H9 (cell line): Measurements from ENCODE around the gene TTC39B. TPM values are rescaled to one million over a fixed set of nuclear protein-coding genes. Genes with fewer than 3 reads are reported as not detected.
A peak's percentile ranks its signal among the peaks of the same experiment; 100 is the strongest.

Experiments
- DNase-seq: peaks from one replicate; pipeline ENCODE4 v3.0.0-alpha.2; 2017
- H2AFZ ChIP-seq: one replicate; pipeline ENCODE4 v1.6.1; 2013; ENCODE audit warnings: mild to moderate bottlenecking, low read length, control low read depth, moderate library complexity
- H2AK5ac ChIP-seq: 2 replicates; pipeline ENCODE4 v1.6.1; 2013; ENCODE audit warnings: low read length, control low read depth, mixed read lengths; ENCODE audit not compliant: insufficient read length
- H2BK120ac ChIP-seq: one replicate; pipeline ENCODE4 v1.6.1; 2013; ENCODE audit warnings: low read depth, mild to moderate bottlenecking, low read length, control low read depth, inconsistent platforms; ENCODE audit not compliant: poor library complexity, severe bottlenecking
- H2BK12ac ChIP-seq: 2 replicates; pipeline ENCODE4 v1.6.1; 2013; ENCODE audit warnings: low read length, control low read depth, mixed read lengths, low read depth; ENCODE audit not compliant: insufficient read length
- H2BK15ac ChIP-seq: 2 replicates; pipeline ENCODE4 v1.6.1; 2013; ENCODE audit warnings: low read depth, low read length, control low read depth
- H2BK20ac ChIP-seq: one replicate; pipeline ENCODE4 v1.6.1; 2013; ENCODE audit warnings: low read depth, mild to moderate bottlenecking, low read length, control low read depth, inconsistent platforms; ENCODE audit not compliant: poor library complexity, severe bottlenecking
- H2BK5ac ChIP-seq: 2 replicates; pipeline ENCODE4 v1.6.1; 2013; ENCODE audit warnings: low read length, control low read depth, mixed read lengths; ENCODE audit not compliant: insufficient read length
- H3K14ac ChIP-seq: 2 replicates; pipeline ENCODE4 v1.6.1; 2013; ENCODE audit warnings: low read length, control low read depth; ENCODE audit not compliant: insufficient read depth
- H3K18ac ChIP-seq: 2 replicates; pipeline ENCODE4 v1.6.1; 2013; ENCODE audit warnings: low read depth, mild to moderate bottlenecking, mixed read lengths, low read length, control low read depth; ENCODE audit not compliant: insufficient read length
- H3K23ac ChIP-seq: 2 replicates; pipeline ENCODE4 v1.6.1; 2013; ENCODE audit warnings: low read length, control low read depth, mixed read lengths, low read depth; ENCODE audit not compliant: insufficient read length
- H3K23me2 ChIP-seq: 2 replicates; pipeline ENCODE4 v1.6.1; 2013; ENCODE audit warnings: low read depth, mild to moderate bottlenecking, mixed read lengths, low read length, control low read depth; ENCODE audit not compliant: insufficient read length, poor library complexity, severe bottlenecking
- H3K27ac ChIP-seq: 2 replicates; pipeline ENCODE4 v1.5.1; 2013; ENCODE audit warnings: low read length, control low read depth, mixed read lengths, low read depth; ENCODE audit not compliant: insufficient read length
- H3K27me3 ChIP-seq: 2 replicates; pipeline ENCODE4 v1.6.1; 2013; ENCODE audit warnings: low read length, control low read depth, inconsistent platforms; ENCODE audit not compliant: insufficient read depth
- H3K4ac ChIP-seq: 2 replicates; pipeline ENCODE4 v1.6.1; 2013; ENCODE audit warnings: low read depth, mild to moderate bottlenecking, control low read depth, inconsistent platforms, low read length, moderate library complexity
- H3K4me1 ChIP-seq: 2 replicates; pipeline ENCODE4 v1.6.1; 2013; ENCODE audit warnings: low read length, control low read depth, inconsistent platforms; ENCODE audit not compliant: insufficient read depth
- H3K4me2 ChIP-seq: 2 replicates; pipeline ENCODE4 v1.6.1; 2013; ENCODE audit warnings: low read length, control low read depth, mixed read lengths; ENCODE audit not compliant: insufficient read length, insufficient read depth
- H3K56ac ChIP-seq: 2 replicates; pipeline ENCODE4 v1.6.1; 2013; ENCODE audit warnings: low read depth, mild to moderate bottlenecking, mixed read lengths, low read length, control low read depth; ENCODE audit not compliant: insufficient read length
- H3K79me1 ChIP-seq: 2 replicates; pipeline ENCODE4 v1.6.1; 2013; ENCODE audit warnings: low read depth, mild to moderate bottlenecking, moderate library complexity, low read length, control low read depth, inconsistent platforms; ENCODE audit not compliant: insufficient read depth, poor library complexity, severe bottlenecking
- H3K79me2 ChIP-seq: 2 replicates; pipeline ENCODE4 v1.6.1; 2013; ENCODE audit warnings: low read length, control low read depth, inconsistent platforms; ENCODE audit not compliant: insufficient read depth
- H3K9ac ChIP-seq: 2 replicates; pipeline ENCODE4 v1.6.1; 2013; ENCODE audit warnings: low read length, control low read depth, mixed read lengths; ENCODE audit not compliant: insufficient read length; ENCODE audit errors: extremely low read depth
- H3K9me3 ChIP-seq: one replicate; pipeline ENCODE4 v1.6.1; 2013; ENCODE audit warnings: low read depth, low read length, inconsistent platforms; ENCODE audit not compliant: control insufficient read depth
- H3T11ph ChIP-seq: one replicate; pipeline ENCODE4 v1.6.1; 2013; ENCODE audit warnings: mild to moderate bottlenecking, low read length, control low read depth, inconsistent platforms
- H4K20me1 ChIP-seq: one replicate; pipeline ENCODE4 v1.6.1; 2013; ENCODE audit not compliant: control insufficient read depth, insufficient read length, insufficient read depth
- H4K5ac ChIP-seq: 2 replicates; pipeline ENCODE4 v1.6.1; 2013; ENCODE audit warnings: low read depth, mild to moderate bottlenecking, mixed read lengths, low read length, control low read depth; ENCODE audit not compliant: insufficient read length
- H4K8ac ChIP-seq: replicated peaks from 2 replicates; pipeline ENCODE4 v1.6.1; 2013; ENCODE audit warnings: low read length, control low read depth, mixed read lengths, low read depth; ENCODE audit not compliant: insufficient read length
- H4K91ac ChIP-seq: 2 replicates; pipeline ENCODE4 v1.6.1; 2013; ENCODE audit warnings: low read depth, mild to moderate bottlenecking, moderate library complexity, mixed read lengths, low read length, control low read depth; ENCODE audit not compliant: insufficient read length
- H3K27ac Mint-ChIP-seq, 3 experiments: 2 replicates in 2 of 3; 3 replicates in 1 of 3; pipeline ENCODE4 v1.8.0; 2020 to 2021; ENCODE audit warnings: mixed read lengths in 3 of 3, mild to moderate bottlenecking in 1 of 3, moderate library complexity in 1 of 3
- H3K27me3 Mint-ChIP-seq: 2 replicates; pipeline ENCODE4 v1.8.0; 2021; ENCODE audit warnings: low read depth, mild to moderate bottlenecking, moderate library complexity, mixed read lengths
- H3K36me3 Mint-ChIP-seq, 3 experiments: 2 replicates in 2 of 3; 3 replicates in 1 of 3; pipeline ENCODE4 v1.8.0; 2020 to 2021; ENCODE audit warnings: low read depth in 3 of 3, mixed read lengths in 3 of 3; ENCODE audit not compliant: insufficient read depth in 1 of 3
- H3K4me1 Mint-ChIP-seq, 2 experiments: 2 replicates each; pipeline ENCODE4 v1.8.0; 2020; ENCODE audit warnings: mixed read lengths in 2 of 2
- H3K4me3 Mint-ChIP-seq, 2 experiments: 2 replicates in 1 of 2; 3 replicates in 1 of 2; pipeline ENCODE4 v1.8.0; 2020 to 2021; ENCODE audit warnings: mild to moderate bottlenecking in 2 of 2, mixed read lengths in 2 of 2, moderate library complexity in 1 of 2
- H3K9me3 Mint-ChIP-seq, 2 experiments: 2 replicates in 1 of 2; 3 replicates in 1 of 2; pipeline ENCODE4 v1.8.0; 2020; ENCODE audit warnings: mild to moderate bottlenecking in 2 of 2, mixed read lengths in 2 of 2, moderate library complexity in 1 of 2
- CTCF ChIP-seq: fragments of 200-600 bp; sonication (generic); conservative IDR thresholded peaks from 3 replicates; pipeline ENCODE4 v1.8.0; 2021; ENCODE audit warnings: antibody characterized with exemption, mild to moderate bottlenecking
- WGBS: extraction: QIAGEN DNeasy Blood & Tissue Kit; methylation state at CpG from one replicate; pipeline ENCODE4 v1.1.7; 2013; ENCODE audit warnings: missing lambda C conversion rate, low lambda C conversion rate, mixed read lengths; ENCODE audit not compliant: insufficient read length; ENCODE audit errors: extremely low coverage; 5-methylcytosine and 5-hydroxymethylcytosine counted together
- total RNA-seq: library from RNA; stranded (reverse); gene quantifications from 2 replicates; pipeline ENCODE4 v1.2.1, GENCODE V29; 2021

The TTC39B gene
- total RNA-seq, 1 experiment from 2014 or later: 8.2 TPM

DNA sequence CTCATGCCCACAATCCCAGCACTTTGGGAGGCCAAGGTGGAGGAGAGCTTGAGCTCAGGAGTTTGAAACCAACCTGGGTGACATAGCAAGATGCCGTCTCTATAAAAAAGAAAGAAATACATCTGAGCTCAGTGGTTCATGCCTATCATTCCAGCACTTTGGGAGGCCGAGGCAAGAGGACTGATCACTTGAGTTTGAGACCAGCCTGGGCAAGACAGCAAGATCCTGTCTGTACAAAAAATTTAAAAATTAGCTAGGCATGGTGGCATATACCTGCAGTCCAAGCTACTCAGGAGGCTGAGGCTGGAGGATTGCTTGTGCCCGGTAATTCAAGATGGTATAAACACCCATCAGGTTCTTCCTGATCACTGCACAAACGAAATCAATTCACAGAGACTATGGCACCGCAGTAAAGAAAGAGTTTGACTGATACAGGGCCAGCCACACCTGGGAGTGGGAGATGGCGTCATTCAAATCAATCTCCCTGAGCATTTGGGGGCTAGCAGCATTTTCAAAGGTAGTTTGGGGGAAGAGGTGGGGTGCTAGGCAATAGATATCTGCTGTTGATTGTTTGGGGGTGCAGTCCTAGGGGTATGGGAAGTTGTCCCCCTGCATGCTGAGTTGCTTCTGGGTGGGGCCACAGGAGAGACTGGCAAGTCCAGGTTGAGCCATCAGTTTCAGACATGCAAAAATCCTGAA lies 169.2 kb downstream of the TTC39B start:
- Mint-ChIP-seq H3K36me3 (peaks cover 0 to 3% (median 0%) of the 10 kb centered on the region in 3 experiments; a peak in 3 of 7 replicates), H3K9me3 (peaks cover 3 to 5% of the 10 kb centered on the region in 2 experiments; a peak in 3 of 5 replicates), H3K4me3 (peak overlapping the region in 1 of 2 experiments; percentile 53; a peak in 2 of 5 replicates), H3K4me1 (peaks cover 38 to 43% of the 10 kb centered on the region in 2 experiments), H3K27me3 (no peaks in the 10 kb centered on the region), H3K27ac (peak overlapping the region; percentile 35 to 98 (median 93))
- no peaks in the 10 kb centered on the region for H4K20me1 ChIP-seq
- H2BK20ac ChIP-seq: no peak overlapping the region
- H2AK5ac ChIP-seq: no peak overlapping the region
- peak overlapping the region; percentile 6 for H3K4me2 ChIP-seq
- H3K4ac ChIP-seq: no peak overlapping the region
- no peak overlapping the region for H2BK120ac ChIP-seq
- no peak overlapping the region for H3T11ph ChIP-seq
- H2BK15ac ChIP-seq: no peak overlapping the region
- H3K9me3 ChIP-seq: no peaks in the 10 kb centered on the region
- H3K27me3 ChIP-seq: no peaks in the 10 kb centered on the region
- peak overlapping the region; percentile 58 for H2BK5ac ChIP-seq
- peaks cover 6% of the 10 kb centered on the region; the same call in 1 of the 2 replicates for H3K4me1 ChIP-seq
- WGBS: no CpG with 5 or more reads among the region's 6 CpGs
- H3K14ac ChIP-seq: no peak overlapping the region
- H4K91ac ChIP-seq: no peak overlapping the region
- no peak overlapping the region for H3K18ac ChIP-seq
- H3K23ac ChIP-seq: no peak overlapping the region
- H3K23me2 ChIP-seq: no peaks in the 10 kb centered on the region
- H3K9ac ChIP-seq: no peak overlapping the region
- TF ChIP-seq CTCF: no peak
- peak overlapping the region; percentile 89 for H3K27ac ChIP-seq
- peak; percentile 36 for DNase-seq
- H2AFZ ChIP-seq: no peak overlapping the region
- H3K56ac ChIP-seq: peak overlapping the region; percentile 83
- no peaks in the 10 kb centered on the region for H3K79me2 ChIP-seq
- peak overlapping the region; percentile 47 for H4K5ac ChIP-seq
- H2BK12ac ChIP-seq: no peak overlapping the region
- no peaks in the 10 kb centered on the region for H3K79me1 ChIP-seq
- H4K8ac ChIP-seq: no peak overlapping the region
